Endothelial cell of umbilical vein (primary cell): Measurements from ENCODE around the gene DEDD. TPM values are rescaled to one million over a fixed set of nuclear protein-coding genes. Genes with fewer than 3 reads are reported as not detected.

Experiments used
- BruUV-seq: library from RNA; stranded (reverse); fragments of 400-500 nt; replicated peaks from 2 replicates; lab custom pipeline; 2021; lab: Mats Ljungman, UMichigan
- CTCF ChIA-PET: fragments of 300-600, 350-600 bp; sonication (Branson Sonifier 250); formaldehyde crosslinking; loops from one replicate; lab custom pipeline; 2021; ENCODE audit warnings: antibody characterized with exemption, inconsistent platforms; lab: Charles Lee
- POLR2A ChIA-PET: fragments of 300-600, 350-600 bp; sonication (Branson Sonifier 250); formaldehyde crosslinking; loops from one replicate; lab custom pipeline; 2021; ENCODE audit warnings: antibody characterized with exemption, inconsistent platforms; lab: Charles Lee
- DNase-seq: peaks from one replicate; pipeline ENCODE4 v3.0.0-alpha.2; 2011; ENCODE audit warnings: low read depth, low spot score
- FAIRE-seq: peaks from 2 replicates; lab custom pipeline; 2011; peaks lifted over from hg19 to GRCh38; lab: Jason Lieb, UNC
- H2AFZ ChIP-seq: 2 replicates; pipeline ENCODE4 v1.6.0; 2012; ENCODE audit warnings: low read depth, low read length, control low read depth, inconsistent platforms
- H3K27ac ChIP-seq: 2 replicates; pipeline ENCODE4 v1.5.1; 2011; ENCODE audit warnings: low read depth, mild to moderate bottlenecking, control low read depth, low read length, moderate library complexity; ENCODE audit not compliant: insufficient read depth
- H3K27me3 ChIP-seq, 2 experiments: 2 replicates each; pipeline versions ENCODE4 v1.6.0 to v1.6.1; 2011; ENCODE audit warnings: low read length in 2 of 2, mixed read lengths in 1 of 2; ENCODE audit not compliant: control insufficient read depth in 2 of 2, insufficient read depth in 2 of 2
- H3K36me3 ChIP-seq, 2 experiments: 2 replicates in 1 of 2; 3 replicates in 1 of 2; pipeline ENCODE4 v1.5.1; 2011; ENCODE audit warnings: low read length in 2 of 2, mild to moderate bottlenecking in 1 of 2, moderate library complexity in 1 of 2; ENCODE audit not compliant: control insufficient read depth in 2 of 2, insufficient read depth in 2 of 2; ENCODE audit errors: extremely low read depth in 1 of 2
- H3K4me1 ChIP-seq: 3 replicates; pipeline ENCODE4 v1.5.1; 2011; ENCODE audit warnings: mild to moderate bottlenecking, low read length; ENCODE audit not compliant: control insufficient read depth, insufficient read depth; ENCODE audit errors: extremely low read depth
- H3K4me2 ChIP-seq: 2 replicates; pipeline ENCODE4 v1.6.1; 2011; ENCODE audit warnings: low read length, control low read depth, mixed read lengths; ENCODE audit not compliant: insufficient read depth
- H3K4me3 ChIP-seq, 3 experiments: fragments of 200-600 bp in 1 of 3; sonication (generic), shearing (Covaris generic) in 1 of 3; replicated peaks in 1 of 3; 2 replicates each; pipeline ENCODE4 v1.5.1; 2011 to 2016; ENCODE audit warnings: control low read depth in 3 of 3, low read length in 3 of 3, mild to moderate bottlenecking in 2 of 3, inconsistent platforms in 1 of 3, low read depth in 1 of 3, moderate library complexity in 1 of 3; ENCODE audit not compliant: insufficient read depth in 1 of 3
- H3K79me2 ChIP-seq: 2 replicates; pipeline ENCODE4 v1.6.0; 2012; ENCODE audit warnings: low read length, inconsistent platforms; ENCODE audit not compliant: control insufficient read depth, insufficient read depth
- H3K9ac ChIP-seq: replicated peaks from 2 replicates; pipeline ENCODE3; 2011; ENCODE audit warnings: low read length, control low read depth; ENCODE audit not compliant: insufficient read depth; ENCODE audit errors: extremely low read depth
- H3K9me1 ChIP-seq: replicated peaks from 3 replicates; pipeline ENCODE4 v1.6.0; 2011; ENCODE audit warnings: mild to moderate bottlenecking, low read length; ENCODE audit not compliant: control insufficient read depth, insufficient read depth; ENCODE audit errors: extremely low read depth
- H3K9me3 ChIP-seq: replicated peaks from 2 replicates; pipeline ENCODE4 v1.5.1; 2012; ENCODE audit warnings: low read length, inconsistent platforms; ENCODE audit not compliant: control insufficient read depth, insufficient read depth
- H4K20me1 ChIP-seq: replicated peaks from 2 replicates; pipeline ENCODE3; 2011; ENCODE audit warnings: mild to moderate bottlenecking, low read length; ENCODE audit not compliant: control insufficient read depth, insufficient read depth; ENCODE audit errors: extremely low read depth
- FOS ChIP-seq: IDR thresholded peaks from 2 replicates; pipeline ENCODE4 v1.6.1; 2011; ENCODE audit warnings: mild to moderate bottlenecking, low read length, moderate library complexity, borderline replicate concordance; ENCODE audit not compliant: insufficient read depth
- GATA2 ChIP-seq: IDR thresholded peaks from 2 replicates; pipeline ENCODE4 v1.7.0; 2011; ENCODE audit warnings: low read depth, mild to moderate bottlenecking, moderate library complexity, mixed read lengths, low read length; ENCODE audit not compliant: insufficient read length, insufficient read depth
- MYC ChIP-seq: IDR thresholded peaks from one replicate; pipeline ENCODE4 v1.6.1; 2011; ENCODE audit warnings: mild to moderate bottlenecking, low read depth, low read length
- POLR2A ChIP-seq: IDR thresholded peaks from 2 replicates; pipeline ENCODE4 v1.6.1; 2012; ENCODE audit warnings: low read depth, mild to moderate bottlenecking, control low read depth, low read length
- POLR2AphosphoS5 ChIP-seq: IDR thresholded peaks from 2 replicates; pipeline ENCODE4 v1.6.1; 2012; ENCODE audit warnings: low read depth, mild to moderate bottlenecking, control low read depth, low read length, moderate library complexity; ENCODE audit not compliant: insufficient read depth
- dilution Hi-C: fragments of 300-500 bp; cut with MboI; formaldehyde crosslinking; loops from one replicate; pipeline ENCODE4 v1.15.0; 2019; ENCODE audit warnings: low sequenced_read_pairs; ENCODE audit not compliant: extremely low pct_ligation_motif_present
- intact Hi-C: fragments of 100-400 bp; cut with micrococcal nuclease; formaldehyde crosslinking; loops from one replicate; pipeline ENCODE4 v1.10.0; 2022
- polyA plus RNA-seq, 4 experiments: library from polyadenylated mRNA; depleted of rRNA in 3 of 4; stranded (reverse) in 3 of 4; unstranded in 1 of 4; fragments of >200 nt; gene quantifications; 2 replicates each; pipeline versions ENCODE4 v1.2.1 to v1.2.3, GENCODE V29; 2011 to 2012; ENCODE audit warnings: missing spikeins in 1 of 4
- total RNA-seq: library from RNA; stranded (reverse); gene quantifications from 2 replicates; pipeline ENCODE4 v1.2.3, GENCODE V29; 2021
- TF ChIP-seq, protein P1 (sequence below): IDR thresholded peaks from 2 replicates; pipeline ENCODE4 v1.6.1; 2011; ENCODE audit not compliant: insufficient read depth, insufficient read length

Gene DEDD
- total and polyA plus RNA-seq, 2 donors (not counting 3 experiments of a cell fraction or from before 2014, with no cell fraction given) = 50.2 to 78.3 TPM

DNA sequence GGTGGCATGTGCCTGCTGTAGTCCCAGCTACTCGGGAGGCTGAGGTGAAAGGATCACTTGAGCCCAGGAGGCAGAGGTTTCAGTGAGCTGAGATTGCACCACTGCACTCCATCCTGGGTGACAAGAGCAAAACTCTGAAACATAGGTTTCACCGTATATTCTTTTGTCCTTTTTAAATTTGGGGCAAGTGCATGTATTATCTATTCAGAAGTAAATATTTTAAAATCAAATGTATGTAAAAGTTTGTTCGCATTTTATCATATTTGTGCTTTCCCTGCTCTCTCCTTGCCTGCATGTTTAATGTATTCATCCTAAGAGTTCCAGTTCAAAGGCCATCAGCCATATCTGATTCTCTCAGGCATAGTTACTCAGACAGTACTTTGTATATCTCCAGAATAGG is 13.4 kb upstream of the DEDD start:
- Histone ChIP-seq H4K20me1 (no peaks in the 10 kb centered on the region), H3K27ac (no peak overlapping the region), H3K9me3 (no peaks in the 10 kb centered on the region), H3K36me3 (no peaks in the 10 kb centered on the region), H2AFZ (no peak overlapping the region), H3K27me3 (no peaks in the 10 kb centered on the region), H3K4me2 (no peak overlapping the region), H3K4me3 (no peak overlapping the region), H3K9me1 (no peaks in the 10 kb centered on the region), H3K4me1 (no peaks in the 10 kb centered on the region), H3K79me2 (no peaks in the 10 kb centered on the region), H3K9ac (no peak overlapping the region)
- DNase-seq (no peak), FAIRE-seq (no peak)
- BruUV-seq = no TSS peak
- TF ChIP-seq POLR2AphosphoS5 = no peak
- TF ChIP-seq, protein P1, sequence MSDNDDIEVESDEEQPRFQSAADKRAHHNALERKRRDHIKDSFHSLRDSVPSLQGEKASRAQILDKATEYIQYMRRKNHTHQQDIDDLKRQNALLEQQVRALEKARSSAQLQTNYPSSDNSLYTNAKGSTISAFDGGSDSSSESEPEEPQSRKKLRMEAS = no peak
- no peak for TF ChIP-seq MYC
- TF ChIP-seq POLR2A = no peak
- no peak for TF ChIP-seq GATA2
- POLR2A ChIA-PET = interaction anchor here (0.7 kb wide), 1 partner anchor 244 kb away, joined by 3 read pairs; no protein-coding TSS in a partner anchor
- intact Hi-C loops (no loop called here), dilution Hi-C loops (no loop called here)
- CTCF ChIA-PET = interaction anchor here (1.3 kb wide), 1 partner anchor 311 kb away, joined by 3 read pairs; no protein-coding TSS in a partner anchor

DNA sequence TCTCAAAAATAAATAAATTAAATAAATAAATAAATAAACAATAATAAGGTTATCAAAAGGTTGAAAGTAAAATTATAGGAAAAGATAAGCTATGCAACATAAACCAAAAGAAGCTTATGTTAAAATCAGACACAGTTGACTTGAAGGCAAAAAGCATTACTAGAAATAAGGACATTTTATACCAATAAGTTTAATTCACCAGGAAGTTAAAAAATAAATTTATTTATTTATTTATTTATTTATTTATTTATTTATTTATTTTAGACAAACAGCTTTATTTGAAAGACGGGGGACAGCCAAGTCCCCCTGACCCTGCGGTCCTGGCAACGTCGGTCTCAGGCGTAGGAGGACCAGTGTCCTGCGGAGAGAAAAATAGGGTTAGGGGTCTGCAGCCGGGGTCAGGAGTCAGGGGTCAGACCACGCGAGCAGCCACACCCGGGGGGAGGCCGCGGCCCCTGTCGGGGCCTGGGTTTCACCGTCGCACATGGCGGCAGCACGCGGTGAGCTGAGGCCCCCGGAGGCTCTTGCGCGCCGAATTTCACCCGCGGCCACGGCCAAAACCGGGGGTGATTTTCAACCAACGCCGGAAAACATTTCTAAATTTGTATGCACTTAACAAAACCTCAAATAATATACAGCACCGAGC is 8.4 kb upstream of the DEDD start:
- Histone ChIP-seq H3K9me3 (no peaks in the 10 kb centered on the region), H2AFZ (no peak overlapping the region), H3K27me3 (no peaks in the 10 kb centered on the region), H3K9me1 (no peaks in the 10 kb centered on the region), H3K4me3 (no peak overlapping the region), H4K20me1 (no peaks in the 10 kb centered on the region), H3K9ac (no peak overlapping the region), H3K4me1 (no peaks in the 10 kb centered on the region), H3K27ac (no peak overlapping the region), H3K4me2 (no peak overlapping the region), H3K79me2 (no peaks in the 10 kb centered on the region), H3K36me3 (no peaks in the 10 kb centered on the region)
- intact Hi-C loops = loop anchor here (1.0 to 2.0 kb wide), 2 partner anchors 148 to 414 kb away; no protein-coding TSS in a partner anchor
- no TSS peak for BruUV-seq
- no peak for DNase-seq
- CTCF ChIA-PET = interaction anchor here (0.6 to 5.4 kb wide), 16 partner anchors 8 to 415 kb away, joined by 3 to 51 read pairs (median 4); partner anchors contain the start of genes ITLN2, KLHDC9, TSTD1 and UFC1
- no peak for TF ChIP-seq POLR2A
- no peak for TF ChIP-seq FOS
- TF ChIP-seq, protein P1 = no peak
- POLR2A ChIA-PET = no interaction called here
- FAIRE-seq = no peak
- dilution Hi-C loops = no loop called here
